ENCODE measurements around the gene ITGA1.

The ITGA1 gene

DNA sequence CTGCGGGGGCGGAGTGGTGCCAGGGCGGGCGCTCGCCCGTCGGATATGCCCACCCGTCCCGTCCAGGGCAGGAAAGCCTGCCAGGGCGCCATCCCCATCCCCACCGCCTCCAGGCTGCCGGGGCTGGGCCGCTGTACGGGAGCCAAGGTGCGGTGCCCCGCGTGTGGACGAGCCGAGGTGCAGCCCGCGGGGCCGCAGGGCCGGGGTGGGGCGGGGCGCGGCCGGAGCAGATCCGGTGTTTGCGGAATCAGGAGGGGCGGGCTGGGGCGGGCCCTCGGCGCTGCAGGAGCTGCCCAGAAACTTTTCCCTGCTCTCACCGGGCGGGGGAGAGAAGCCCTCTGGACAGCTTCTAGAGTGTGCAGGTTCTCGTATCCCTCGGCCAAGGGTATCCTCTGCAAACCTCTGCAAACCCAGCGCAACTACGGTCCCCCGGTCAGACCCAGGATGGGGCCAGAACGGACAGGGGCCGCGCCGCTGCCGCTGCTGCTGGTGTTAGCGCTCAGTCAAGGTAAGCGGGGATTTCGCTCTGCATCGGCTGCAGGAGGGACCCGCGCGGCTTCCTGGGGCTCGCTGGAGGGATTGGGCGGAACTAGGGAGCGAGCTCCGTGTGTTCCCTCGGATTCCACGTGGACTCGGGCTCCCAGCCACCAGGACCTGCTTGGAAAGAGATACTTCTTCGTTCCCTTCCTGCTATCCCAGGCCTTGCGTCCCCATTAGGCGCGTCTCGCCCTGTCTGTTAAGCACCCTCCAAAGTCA is 201.5 kb downstream of the ITGA1 start, which contains the start of gene ITGA2:
Gene ITGA2 (plus strand): TSS at position 328 of the 756 bp plus-strand sequence. CDS start 117 bp downstream, at position 445.
- no peak for TF ChIP-seq ZNF274 (IDR thresholded peaks at IDR 0.05; ENCODE audit: low read depth, low read length)
- peak within 1 kb of the TSS; percentile 51 for H3K4me3 ChIP-seq (ENCODE audit: low read length)

DNA sequence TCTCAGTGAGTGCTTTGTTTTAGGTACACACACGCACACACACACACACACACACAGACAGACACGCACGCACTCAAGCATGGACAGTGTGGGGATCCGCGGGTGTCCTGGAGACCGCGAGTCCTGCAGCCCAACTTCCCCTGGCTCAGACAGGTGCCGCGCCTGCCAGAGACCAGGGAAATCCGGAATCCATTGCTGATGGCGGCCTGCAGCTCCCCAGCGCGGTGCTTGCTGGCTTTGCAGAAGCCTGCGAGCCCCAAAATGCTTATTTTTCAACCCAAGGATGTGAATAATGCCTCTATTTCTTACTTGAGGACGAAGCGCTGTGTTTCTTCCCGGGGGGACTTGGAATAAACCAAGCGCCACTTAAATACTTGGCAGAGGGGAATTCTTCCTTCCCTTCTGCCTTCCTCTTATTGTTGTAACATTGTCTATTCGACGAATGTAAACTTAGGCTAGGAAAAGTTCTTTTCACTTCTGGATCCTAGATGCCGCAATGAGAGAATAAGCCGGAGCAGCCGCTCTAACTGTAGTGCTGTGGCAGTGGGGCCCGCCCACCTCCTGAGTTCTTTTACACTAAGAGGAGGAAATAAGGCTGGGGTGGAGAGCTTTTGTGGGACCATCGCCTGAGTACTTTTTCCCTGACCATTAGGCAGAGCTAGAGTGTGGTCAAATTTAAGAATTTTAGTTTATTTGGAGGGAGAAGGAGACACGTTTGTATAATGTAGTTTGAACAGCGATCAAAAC is 202.2 kb downstream of the ITGA1 start:
- TF ChIP-seq ZNF274 (IDR thresholded peaks at IDR 0.05; ENCODE audit: low read depth, low read length) = no peak
- H3K4me3 ChIP-seq (ENCODE audit: low read length) = peak overlapping the region; percentile 51

DNA sequence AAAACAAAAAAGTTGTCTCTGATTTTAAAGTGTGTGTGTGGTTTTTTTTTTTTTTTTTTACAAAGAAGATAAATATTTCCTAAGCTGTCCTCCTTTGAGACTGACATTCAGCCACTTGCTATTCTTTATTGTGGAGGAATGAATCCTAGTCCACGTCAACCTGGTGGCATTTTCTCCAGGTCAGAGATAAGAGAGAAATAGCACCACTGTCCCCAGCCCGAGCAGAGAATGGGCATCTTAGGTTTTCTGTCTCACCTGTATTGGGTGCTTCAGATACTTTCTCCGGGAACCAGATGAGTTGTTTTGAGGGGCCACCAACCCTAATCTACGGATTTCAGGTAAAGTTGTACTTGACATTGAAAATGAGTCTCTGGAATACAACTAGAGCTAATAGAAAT is 202.8 kb downstream of the ITGA1 start:
- no peak overlapping the region for H3K4me3 ChIP-seq (ENCODE audit: low read length)
- TF ChIP-seq ZNF274 (IDR thresholded peaks at IDR 0.05; ENCODE audit: low read depth, low read length) = no peak

DNA sequence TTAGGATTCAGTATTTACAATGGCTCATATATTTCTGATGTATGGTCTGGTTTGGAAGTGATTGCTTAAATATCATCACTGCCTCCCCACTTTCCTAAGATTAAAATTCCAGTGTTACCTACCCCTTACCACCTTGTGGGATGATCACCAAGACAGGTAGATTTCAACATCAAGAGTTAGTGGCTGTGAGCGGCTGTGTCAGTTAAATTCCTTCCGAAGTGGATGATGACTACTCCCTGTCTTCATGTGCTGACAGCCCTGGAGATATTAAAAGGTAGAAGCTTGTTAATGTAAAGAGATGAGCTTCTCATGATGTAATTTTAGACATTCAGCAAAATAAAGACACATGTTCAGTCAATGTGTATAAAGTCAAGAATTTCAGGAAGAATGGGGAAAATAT is 205.7 kb downstream of the ITGA1 start:
- TF ChIP-seq ZNF274 (IDR thresholded peaks at IDR 0.05; ENCODE audit: low read depth, low read length) = no peak
- H3K4me3 ChIP-seq (ENCODE audit: low read length) = no peak overlapping the region

DNA sequence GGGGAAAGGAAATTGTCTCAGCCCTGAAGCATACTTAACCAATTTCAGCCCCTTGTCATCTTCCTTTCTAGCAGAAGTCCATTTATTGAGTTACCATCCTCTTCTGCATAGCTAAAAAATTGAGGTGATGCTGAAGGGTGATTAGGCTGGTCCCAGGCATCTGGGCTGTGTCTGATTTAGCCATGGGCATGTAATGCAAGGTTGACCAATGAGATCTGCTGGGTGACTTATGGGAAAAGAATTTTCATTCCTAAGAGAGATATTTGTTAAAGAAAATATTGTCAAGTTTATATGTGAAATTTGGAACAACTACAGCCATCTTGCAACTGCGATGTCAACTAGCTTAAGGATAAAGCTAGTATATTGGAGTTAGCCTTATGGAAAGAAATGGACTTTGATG is 206.6 kb downstream of the ITGA1 start:
- no peak for TF ChIP-seq ZNF274 (IDR thresholded peaks at IDR 0.05; ENCODE audit: low read depth, low read length)
- no peak overlapping the region for H3K4me3 ChIP-seq (ENCODE audit: low read length)

DNA sequence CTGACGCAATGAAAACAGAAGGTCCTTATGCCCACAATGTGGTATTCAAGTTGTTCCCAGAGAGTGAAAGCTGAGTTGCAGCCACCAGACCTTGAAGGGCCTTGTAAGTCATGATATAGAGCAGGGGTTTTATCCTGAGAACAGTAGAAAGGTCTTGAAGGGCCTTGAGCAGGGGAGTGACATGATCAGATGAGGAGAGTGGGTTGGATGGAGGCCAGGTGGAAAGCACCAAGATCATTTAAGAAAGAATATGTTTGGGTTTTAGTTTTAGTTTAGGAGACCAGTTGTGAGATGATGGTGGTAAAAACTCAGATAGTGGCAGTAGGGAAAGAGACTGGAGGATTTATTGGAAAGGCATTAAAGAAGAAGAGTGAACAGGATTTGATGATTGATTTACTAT is 207.4 kb downstream of the ITGA1 start:
- TF ChIP-seq ZNF274 (IDR thresholded peaks at IDR 0.05; ENCODE audit: low read depth, low read length) = no peak
- H3K4me3 ChIP-seq (ENCODE audit: low read length) = no peak overlapping the region

DNA sequence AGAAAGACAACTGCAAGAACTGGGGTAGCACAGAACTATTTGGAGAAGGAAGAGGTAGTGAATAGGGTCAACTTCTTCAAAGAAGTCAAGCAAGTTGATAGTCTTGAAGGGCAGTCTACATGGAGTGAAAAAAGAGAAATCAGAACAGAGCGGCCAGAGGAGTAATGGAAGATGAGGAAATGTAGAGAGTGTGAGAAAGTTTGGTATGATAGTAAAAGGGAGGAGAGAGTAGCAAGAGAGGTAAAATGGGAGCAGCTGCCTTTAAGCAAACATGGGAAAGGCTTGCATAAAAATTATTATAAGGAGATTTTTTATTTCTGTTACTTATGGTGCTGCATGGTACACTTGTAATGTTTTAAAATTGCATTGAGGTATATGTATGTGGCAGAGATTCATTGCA is 208.2 kb downstream of the ITGA1 start:
- H3K4me3 ChIP-seq (ENCODE audit: low read length) = no peak overlapping the region
- no peak for TF ChIP-seq ZNF274 (IDR thresholded peaks at IDR 0.05; ENCODE audit: low read depth, low read length)

DNA sequence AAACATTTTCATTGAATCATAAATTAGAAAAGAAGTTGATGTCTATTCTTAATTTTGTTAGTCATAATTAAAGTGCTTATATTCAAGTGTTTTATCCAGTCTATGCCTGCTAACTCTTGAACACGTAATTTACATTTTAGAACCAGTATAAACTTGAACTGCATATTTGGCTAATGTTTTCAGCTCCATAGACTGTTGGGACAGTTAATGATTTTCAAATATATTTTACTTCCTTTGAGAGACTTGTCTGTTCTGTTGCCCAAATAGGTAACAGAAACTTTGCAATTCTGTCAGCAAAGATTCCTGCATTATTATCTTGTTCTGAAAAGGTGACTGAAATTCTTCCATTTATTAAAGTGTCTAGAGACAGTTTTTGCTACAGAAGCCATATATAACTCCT is 209.3 kb downstream of the ITGA1 start:
- H3K4me3 ChIP-seq (ENCODE audit: low read length) = no peak overlapping the region
- no peak for TF ChIP-seq ZNF274 (IDR thresholded peaks at IDR 0.05; ENCODE audit: low read depth, low read length)

DNA sequence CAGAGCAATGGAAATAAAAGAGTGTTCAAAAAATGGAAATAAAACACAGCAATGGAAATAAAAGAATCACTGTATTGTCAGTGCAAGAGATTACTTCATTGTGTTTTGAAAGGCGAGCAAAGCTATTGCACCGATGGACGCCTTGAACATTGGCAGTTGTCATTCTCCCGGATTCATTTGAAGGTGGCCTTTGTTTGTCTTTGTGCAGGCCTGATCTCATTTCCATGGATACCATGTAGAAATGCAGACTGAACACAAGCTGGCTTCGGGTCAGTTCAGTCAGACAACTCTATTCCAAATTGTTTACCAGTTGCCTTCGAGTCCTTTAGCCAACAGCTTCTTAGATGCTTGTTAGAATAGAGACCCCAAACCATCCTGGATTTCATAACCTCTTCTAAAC is 209.7 kb downstream of the ITGA1 start:
- TF ChIP-seq ZNF274 (IDR thresholded peaks at IDR 0.05; ENCODE audit: low read depth, low read length) = no peak
- H3K4me3 ChIP-seq (ENCODE audit: low read length) = no peak overlapping the region

DNA sequence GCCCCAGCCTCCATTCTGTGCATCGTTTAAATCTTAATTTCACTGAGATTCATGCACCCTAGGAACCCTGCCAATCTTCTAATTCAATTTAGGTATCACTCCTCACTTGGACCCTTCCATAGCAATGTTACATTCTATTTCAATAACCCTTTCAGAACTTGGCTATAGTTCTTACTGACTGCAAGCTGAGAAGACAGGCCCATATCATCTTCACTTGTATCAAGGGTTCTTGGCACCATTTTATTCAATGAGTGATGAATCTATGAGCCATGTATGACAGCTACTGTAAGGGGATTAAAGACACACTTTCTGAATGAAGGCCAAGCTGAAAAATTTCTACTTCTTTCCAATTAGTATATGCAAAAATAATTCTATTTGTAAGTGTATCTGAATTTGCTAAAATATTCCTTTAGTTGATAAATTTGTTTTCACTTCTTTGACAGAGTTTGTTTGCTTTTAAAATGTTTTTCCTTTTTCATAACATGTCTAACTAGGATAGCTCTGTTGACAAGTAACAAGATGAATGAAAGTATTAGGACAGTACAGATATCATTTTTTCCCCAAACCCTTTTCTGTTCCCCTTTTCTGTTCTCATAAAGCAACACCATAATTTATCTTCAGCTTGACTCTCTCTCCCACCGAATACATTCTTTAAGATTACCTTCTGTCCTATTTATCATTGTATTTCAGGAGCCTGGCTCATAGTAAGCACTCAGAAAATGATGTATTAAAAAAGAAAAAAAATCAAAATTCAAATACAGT is 211.0 kb downstream of the ITGA1 start:
- H3K4me3 ChIP-seq (ENCODE audit: low read length) = no peak overlapping the region
- no peak for TF ChIP-seq ZNF274 (IDR thresholded peaks at IDR 0.05; ENCODE audit: low read depth, low read length)

DNA sequence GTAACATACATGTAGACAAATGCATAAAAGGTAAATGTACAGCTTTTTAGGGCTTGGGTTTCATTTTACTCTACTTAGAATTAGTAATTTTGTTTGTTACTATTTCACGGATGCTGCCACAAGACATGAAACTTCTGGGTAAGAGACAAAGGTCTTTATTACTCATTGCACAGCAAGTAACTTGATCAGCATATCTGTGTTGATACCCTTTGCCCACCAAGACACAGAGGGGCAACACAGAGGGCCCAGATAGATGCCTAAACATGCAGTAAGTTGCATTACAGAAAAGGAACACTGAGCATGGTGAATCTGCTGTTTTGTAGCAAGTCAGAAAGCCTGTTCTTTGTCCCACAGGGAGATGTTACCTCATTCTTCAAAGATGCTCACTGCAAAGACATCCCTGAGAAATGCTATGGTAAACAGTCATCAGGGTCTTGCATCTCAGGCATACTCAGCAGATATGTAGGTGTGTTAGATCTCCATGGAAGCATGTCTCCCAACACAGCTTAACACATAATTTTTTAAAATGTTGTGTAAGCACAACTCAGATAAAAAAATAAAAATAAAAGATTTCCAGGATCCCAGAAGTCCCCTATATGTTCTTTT is 211.7 kb downstream of the ITGA1 start:
- H3K4me3 ChIP-seq (ENCODE audit: low read length) = no peak overlapping the region

DNA sequence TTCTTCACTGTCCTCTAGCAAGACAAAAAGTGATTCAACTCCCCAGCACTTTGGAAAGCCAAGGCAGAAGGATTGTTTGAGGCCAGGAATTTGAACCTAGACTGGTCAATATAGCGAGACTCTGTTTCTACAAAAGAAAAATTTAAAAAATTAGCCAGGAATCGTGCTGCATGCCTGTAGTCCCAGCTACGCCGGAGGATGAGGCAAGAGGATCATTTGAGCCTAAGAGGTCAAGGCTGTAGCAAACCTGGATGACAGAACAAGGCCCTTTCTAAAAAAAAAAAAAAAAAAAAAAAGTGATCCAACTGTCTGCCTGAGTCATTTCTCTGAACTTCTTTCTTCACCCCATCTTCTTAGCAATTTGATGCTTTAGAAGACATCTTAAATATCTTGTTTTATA is 213.8 kb downstream of the ITGA1 start:
- TF ChIP-seq ZNF274 (IDR thresholded peaks at IDR 0.05; ENCODE audit: low read depth, low read length) = no peak

More for the DNA sequence above, 211.7 kb downstream of the ITGA1 start:
- no peak for TF ChIP-seq ZNF274 (IDR thresholded peaks at IDR 0.05; ENCODE audit: low read depth, low read length)

DNA sequence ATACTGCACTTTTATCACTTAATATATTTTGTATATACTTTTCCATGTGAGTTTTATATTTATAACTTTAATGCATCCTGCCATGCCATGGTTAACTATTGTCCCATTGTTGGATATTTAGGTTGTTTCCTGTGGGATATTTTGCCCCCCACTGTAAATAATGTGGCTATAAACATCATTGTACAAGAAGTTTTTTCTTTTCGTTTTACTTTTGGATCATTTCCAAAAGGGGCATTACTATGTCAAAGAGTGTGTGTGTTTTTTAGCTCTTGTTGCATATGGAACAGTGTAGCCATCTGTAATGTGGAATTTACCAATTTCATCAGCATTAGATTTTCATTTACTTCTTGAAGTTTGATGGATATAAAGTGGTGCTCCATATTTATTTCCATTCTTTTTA is 214.8 kb downstream of the ITGA1 start:
- TF ChIP-seq ZNF274 (IDR thresholded peaks at IDR 0.05; ENCODE audit: low read depth, low read length) = no peak
- no peak overlapping the region for H3K4me3 ChIP-seq (ENCODE audit: low read length)

More for the DNA sequence above, 213.8 kb downstream of the ITGA1 start:
- H3K4me3 ChIP-seq (ENCODE audit: low read length) = no peak overlapping the region

DNA sequence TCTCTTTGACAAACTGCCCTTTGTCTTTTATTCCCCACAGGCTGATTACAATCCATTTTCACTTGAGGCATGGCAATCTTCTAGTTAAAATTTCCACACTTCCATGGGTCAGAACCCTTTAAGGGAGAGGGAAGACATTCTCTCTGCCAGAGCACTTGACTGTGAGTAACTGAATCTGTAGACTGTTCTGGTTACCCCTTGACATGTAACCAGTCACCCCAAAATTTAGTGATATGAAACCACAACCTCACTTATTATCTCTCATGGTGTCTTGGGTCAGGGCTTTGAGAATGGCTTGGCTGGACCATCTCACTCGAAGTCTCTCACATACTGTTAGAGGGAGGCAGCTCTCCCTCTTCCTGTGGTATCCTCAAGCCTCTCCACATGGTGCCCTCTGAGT is 215.4 kb downstream of the ITGA1 start:
- TF ChIP-seq ZNF274 (IDR thresholded peaks at IDR 0.05; ENCODE audit: low read depth, low read length) = no peak
- H3K4me3 ChIP-seq (ENCODE audit: low read length) = no peak overlapping the region
